Ascending aorta (tissue), 2 donors: ENCODE results near the gene ETFB. TPM values are rescaled to one million over a fixed set of nuclear protein-coding genes. Genes with fewer than 3 reads are reported as not detected.
"Not testable (repeated sequence)": the region's sequence is repeated elsewhere in the genome, so short reads cannot be mapped to it uniquely, and the experiment has no call there.

Source experiments
- DNase-seq, 2 donors: peaks; one replicate each; pipeline ENCODE4 v3.0.0-alpha.2; 2019; ENCODE audit warnings: low spot score in 2 of 2
- H3K27ac ChIP-seq, 2 donors: fragments of 200-600 bp; sonication (generic); one replicate each; pipeline ENCODE4 v1.5.1; 2016 to 2017; ENCODE audit warnings: mild to moderate bottlenecking in 1 of 2
- H3K27me3 ChIP-seq: fragments of 200-600 bp; sonication (generic); one replicate; pipeline ENCODE4 v1.5.1; 2017
- H3K36me3 ChIP-seq, 2 donors: fragments of 200-600 bp; sonication (generic); one replicate each; pipeline ENCODE4 v1.5.1; 2016
- H3K4me1 ChIP-seq, 2 donors: fragments of 200-600 bp; sonication (generic); one replicate each; pipeline ENCODE4 v1.5.1; 2016 to 2017; ENCODE audit warnings: mild to moderate bottlenecking in 1 of 2
- H3K4me3 ChIP-seq, 2 donors: fragments of 200-600 bp; sonication (generic); one replicate each; pipeline ENCODE4 v1.5.1; 2016 to 2017; ENCODE audit warnings: mild to moderate bottlenecking in 1 of 2
- H3K9me3 ChIP-seq, 2 donors: fragments of 200-600 bp; sonication (generic); one replicate each; pipeline ENCODE4 v1.5.1; 2016
- intact Hi-C: fragments of 100-400 bp; cut with DNase I; formaldehyde crosslinking; loops from one replicate; pipeline ENCODE4 v1.15.1; 2023
- total RNA-seq: library from RNA; depleted of rRNA; stranded (reverse); fragments of >200 nt; gene quantifications from one replicate; pipeline ENCODE4 v1.1.0, GENCODE V29; 2016
- TF ChIP-seq, protein P1 (sequence below), 3 experiments: fragments of 200-600 bp in 2 of 3; fragments of 450-650 bp in 1 of 3; sonication (generic) in 2 of 3; IDR thresholded peaks; one replicate each; pipeline ENCODE4 v1.5.1; 2016 to 2019; ENCODE audit warnings: antibody characterized with exemption in 3 of 3, mild to moderate bottlenecking in 1 of 3, moderate library complexity in 1 of 3

The ETFB gene
- 42.5 TPM for total RNA-seq

DNA sequence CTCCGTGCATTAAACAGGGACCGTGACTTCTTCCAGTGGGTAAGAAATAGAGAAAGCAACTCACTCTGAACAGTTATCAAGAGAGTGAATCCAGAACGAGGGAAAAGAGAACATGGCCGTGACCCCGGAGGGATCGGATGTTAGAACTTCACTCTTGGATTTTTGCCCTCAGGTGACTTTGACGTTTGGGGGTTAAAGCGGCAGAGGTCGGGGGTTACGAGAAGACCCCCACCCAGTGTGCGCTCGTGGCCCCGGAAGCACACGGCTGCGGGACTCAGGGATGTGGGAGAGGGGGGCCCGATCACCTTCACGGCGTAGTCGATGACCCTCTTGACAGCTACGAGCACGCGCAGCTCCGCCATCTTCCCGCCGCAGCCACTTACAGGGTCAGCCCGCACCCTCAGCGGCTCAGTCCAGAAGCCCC lies at the start of gene ETFB:
ETFB (minus strand) TSS at position 424 of the 424 bp plus-strand sequence; CDS start at position 362, 62 bp downstream.
- intact Hi-C loops, result loop anchor here (1.0 to 10.0 kb wide), 8 partner anchors 26 to 981 kb away; partner anchors contain the start of genes ASPDH, CTU1, JOSD2 and POLD1
- Histone ChIP-seq H3K36me3 (no peaks in the 10 kb centered on the region), H3K4me3 (peak within 1 kb of the TSS; percentile 79 to 82), H3K4me1 (peaks cover 11 to 17% of the 10 kb centered on the region in 2 donors), H3K27ac (peak within 1 kb of the TSS; percentile 83 to 94), H3K27me3 (no peaks in the 10 kb centered on the region), H3K9me3 (no peaks in the 10 kb centered on the region)
- TF ChIP-seq, protein P1, sequence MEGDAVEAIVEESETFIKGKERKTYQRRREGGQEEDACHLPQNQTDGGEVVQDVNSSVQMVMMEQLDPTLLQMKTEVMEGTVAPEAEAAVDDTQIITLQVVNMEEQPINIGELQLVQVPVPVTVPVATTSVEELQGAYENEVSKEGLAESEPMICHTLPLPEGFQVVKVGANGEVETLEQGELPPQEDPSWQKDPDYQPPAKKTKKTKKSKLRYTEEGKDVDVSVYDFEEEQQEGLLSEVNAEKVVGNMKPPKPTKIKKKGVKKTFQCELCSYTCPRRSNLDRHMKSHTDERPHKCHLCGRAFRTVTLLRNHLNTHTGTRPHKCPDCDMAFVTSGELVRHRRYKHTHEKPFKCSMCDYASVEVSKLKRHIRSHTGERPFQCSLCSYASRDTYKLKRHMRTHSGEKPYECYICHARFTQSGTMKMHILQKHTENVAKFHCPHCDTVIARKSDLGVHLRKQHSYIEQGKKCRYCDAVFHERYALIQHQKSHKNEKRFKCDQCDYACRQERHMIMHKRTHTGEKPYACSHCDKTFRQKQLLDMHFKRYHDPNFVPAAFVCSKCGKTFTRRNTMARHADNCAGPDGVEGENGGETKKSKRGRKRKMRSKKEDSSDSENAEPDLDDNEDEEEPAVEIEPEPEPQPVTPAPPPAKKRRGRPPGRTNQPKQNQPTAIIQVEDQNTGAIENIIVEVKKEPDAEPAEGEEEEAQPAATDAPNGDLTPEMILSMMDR (IDR thresholded peaks at IDR 0.05), result no peak
- DNase-seq, result no peak

DNA sequence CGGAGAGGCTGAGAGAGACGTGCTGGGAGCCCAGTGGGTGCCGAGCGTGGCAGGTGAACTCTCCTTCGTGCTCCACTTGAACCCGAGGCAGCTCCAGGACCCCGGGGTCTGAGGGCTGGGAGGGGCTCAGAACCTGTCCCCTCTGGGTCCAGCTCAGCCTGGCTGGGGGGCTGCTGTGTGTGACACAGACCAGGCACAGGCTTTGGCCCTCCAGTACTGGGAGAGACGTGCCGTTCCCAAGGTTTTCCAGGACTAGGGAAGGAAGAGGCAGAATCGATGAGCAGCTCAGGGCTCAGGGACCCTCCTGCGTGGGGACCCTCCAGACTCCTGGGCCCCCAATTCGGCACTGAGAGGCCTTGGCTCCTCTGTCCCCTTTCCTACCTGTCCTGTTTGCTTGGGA lies 49.0 kb upstream of the ETFB start:
- Histone ChIP-seq H3K27me3 (no peaks in the 10 kb centered on the region), H3K4me1 (no peaks in the 10 kb centered on the region), H3K9me3 (no peaks in the 10 kb centered on the region), H3K36me3 (no peaks in the 10 kb centered on the region), H3K4me3 (no peak overlapping the region), H3K27ac (no peak overlapping the region)
- intact Hi-C loops, result no loop called here
- TF ChIP-seq, protein P1 (IDR thresholded peaks at IDR 0.05), result no peak
- DNase-seq, result no peak

DNA sequence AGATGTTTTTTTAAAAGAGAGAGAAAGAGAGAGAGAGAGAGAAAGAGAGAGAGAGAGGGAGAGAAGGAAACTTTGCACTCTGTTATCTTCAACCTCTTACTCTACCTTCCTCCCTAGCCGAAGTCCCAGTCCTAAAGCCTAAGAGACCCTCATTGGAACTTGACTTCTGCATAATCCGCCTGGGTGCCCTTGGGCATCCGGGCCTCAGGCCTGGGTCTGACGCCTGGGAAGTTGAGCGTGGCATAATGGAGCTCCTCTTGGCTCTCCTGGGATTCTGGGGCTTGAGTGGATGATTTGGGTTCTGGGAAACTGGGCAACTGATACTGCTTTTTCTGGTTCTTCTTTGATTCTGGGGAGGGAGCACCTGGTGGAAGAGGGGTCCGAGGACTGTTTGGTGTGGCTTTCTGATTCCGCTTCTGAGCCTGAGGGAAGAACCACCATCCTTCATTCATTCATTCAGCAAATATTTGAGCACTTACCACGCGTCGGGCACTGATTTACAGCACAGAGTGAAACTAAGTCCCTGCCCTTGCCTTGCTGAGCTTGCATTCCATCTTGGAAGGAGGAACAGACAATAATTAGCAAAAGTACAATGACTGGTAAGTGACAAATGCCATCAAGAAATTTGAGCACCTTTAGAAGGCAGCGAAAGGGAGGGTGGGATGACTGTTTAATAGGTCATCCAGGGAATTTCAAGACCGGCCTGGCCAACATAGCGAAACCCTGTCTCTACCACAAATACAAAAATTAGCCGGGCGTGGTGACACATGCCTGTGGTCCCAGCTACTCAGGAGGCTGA lies 45.0 kb upstream of the ETFB start:
- TF ChIP-seq, protein P1 (IDR thresholded peaks at IDR 0.05), result no peak
- Histone ChIP-seq H3K4me3 (no peak overlapping the region), H3K9me3 (no peaks in the 10 kb centered on the region), H3K27me3 (no peaks in the 10 kb centered on the region), H3K36me3 (no peaks in the 10 kb centered on the region), H3K4me1 (no peaks in the 10 kb centered on the region), H3K27ac (no peak overlapping the region)
- intact Hi-C loops, result no loop called here
- no peak for DNase-seq

DNA sequence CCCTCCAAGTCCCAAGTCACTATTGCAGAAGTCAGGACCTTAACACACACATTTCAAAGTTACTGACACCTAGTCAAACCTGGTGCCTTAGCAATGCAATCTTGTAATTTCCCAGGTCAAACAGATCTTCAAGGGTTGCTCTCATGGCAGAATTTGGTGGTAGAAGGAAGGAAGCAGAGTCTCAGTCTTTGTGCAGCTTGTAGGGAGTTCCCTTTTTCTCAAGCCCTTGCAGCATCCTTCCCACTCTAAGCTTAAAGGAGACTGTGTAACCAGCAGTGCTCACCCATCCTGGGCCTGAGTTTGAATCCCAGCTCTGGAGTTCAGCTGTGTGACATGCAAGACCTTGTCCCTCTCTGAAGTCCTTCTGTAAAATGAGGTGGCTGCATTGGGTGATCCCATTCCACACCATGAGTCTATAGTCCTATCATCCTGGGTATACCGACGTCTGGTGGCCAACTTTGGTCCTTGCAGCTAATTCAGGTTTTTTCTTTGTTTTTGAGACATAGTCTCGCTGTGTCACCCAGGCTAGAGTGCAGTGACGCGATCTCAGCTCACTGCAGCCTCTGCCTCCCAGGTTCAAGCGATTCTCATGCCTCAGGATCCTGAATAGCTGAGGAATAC lies 41.4 kb upstream of the ETFB start:
- intact Hi-C loops, result no loop called here
- Histone ChIP-seq H3K4me1 (no peaks in the 10 kb centered on the region), H3K4me3 (no peak overlapping the region), H3K9me3 (no peaks in the 10 kb centered on the region), H3K27me3 (no peaks in the 10 kb centered on the region), H3K36me3 (no peaks in the 10 kb centered on the region), H3K27ac (no peak overlapping the region)
- TF ChIP-seq, protein P1 (IDR thresholded peaks at IDR 0.05), result peak in 2 of 3 experiments; percentile 23 to 32
- DNase-seq, result no peak

DNA sequence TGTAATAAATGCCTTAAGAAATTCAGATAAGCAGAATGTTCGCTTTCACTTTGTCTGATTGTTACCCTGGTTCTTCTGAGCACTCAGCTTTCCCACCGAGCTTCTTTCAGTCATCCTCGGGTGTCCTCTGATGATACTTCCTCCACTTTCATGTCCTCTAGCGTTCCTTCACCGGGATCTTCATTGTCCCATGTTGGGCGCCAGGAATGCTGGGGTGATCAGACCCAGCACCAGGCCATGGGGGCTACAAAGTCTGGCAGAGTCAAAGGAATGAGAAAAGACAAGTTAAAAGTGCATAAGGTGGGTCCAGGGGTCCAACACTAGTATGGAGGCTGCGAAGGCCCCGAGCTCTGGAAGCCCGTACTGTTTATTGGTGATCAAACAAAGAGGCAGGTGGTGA lies 35.9 kb upstream of the ETFB start:
- TF ChIP-seq, protein P1 (IDR thresholded peaks at IDR 0.05), result no peak
- Histone ChIP-seq H3K27ac (no peak overlapping the region), H3K36me3 (no peaks in the 10 kb centered on the region), H3K4me1 (no peaks in the 10 kb centered on the region), H3K9me3 (peaks cover 3 to 4% of the 10 kb centered on the region in 2 donors), H3K27me3 (no peaks in the 10 kb centered on the region), H3K4me3 (no peak overlapping the region)
- intact Hi-C loops, result no loop called here
- DNase-seq, result no peak

DNA sequence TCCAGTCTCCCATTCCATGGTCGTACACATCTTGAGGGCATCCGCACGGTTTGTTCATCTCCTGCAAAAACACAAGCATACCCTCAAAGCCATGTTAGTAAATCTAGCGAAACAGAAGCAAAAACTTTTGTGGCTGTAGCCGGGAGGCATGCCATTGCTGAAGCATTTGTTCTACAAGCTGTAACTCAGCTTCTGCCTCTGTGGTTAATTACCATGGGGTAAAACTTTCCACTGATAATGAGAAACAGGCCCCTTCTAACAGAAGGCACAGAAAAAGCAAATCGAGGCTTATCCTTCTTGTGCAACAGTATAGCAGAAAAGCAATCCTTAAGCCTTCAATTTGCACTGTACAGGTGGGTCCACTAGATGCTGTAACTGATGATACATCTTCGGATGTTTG lies 33.7 kb upstream of the ETFB start:
- H3K36me3 ChIP-seq, DNase-seq, H3K4me1 ChIP-seq, H3K27ac ChIP-seq, intact Hi-C loops, H3K27me3 ChIP-seq, H3K4me3 ChIP-seq, H3K9me3 ChIP-seq: not testable (repeated sequence)
